K562 (cell line): ENCODE results near the gene OSCP1. TPM values are rescaled to one million over a fixed set of nuclear protein-coding genes. Genes with fewer than 3 reads are reported as not detected.

Experiments used
- BHLHE40 ChIP-seq: IDR thresholded peaks from 2 replicates; pipeline ENCODE4 v1.6.1; 2011; ENCODE audit warnings: low read length, improper control_type of control experiment
- CBX2 ChIP-seq: fragments of 200-600 bp; sonication (generic); IDR thresholded peaks from one replicate; pipeline ENCODE4 v1.6.1; 2012; ENCODE audit warnings: mild to moderate bottlenecking, low read length, inconsistent platforms; ENCODE audit not compliant: insufficient read depth, poor library complexity, severe bottlenecking
- CHD2 ChIP-seq: IDR thresholded peaks from 2 replicates; pipeline ENCODE4 v1.6.1; 2011; ENCODE audit warnings: low read depth, low read length
- HBP1 ChIP-seq: fragments of 450-650 bp; formaldehyde crosslinking; IDR thresholded peaks from 2 replicates; pipeline ENCODE4 v1.4.0; 2022; ENCODE audit warnings: missing genetic modification characterization
- HDGF ChIP-seq: fragments of 450-650 bp; IDR thresholded peaks from 2 replicates; pipeline ENCODE4 v1.6.1; 2016
- MYNN ChIP-seq, 2 experiments: sonication (generic); formaldehyde crosslinking in 1 of 2; IDR thresholded peaks; 2 replicates each; pipeline versions ENCODE4 v1.5.0 to v1.6.1; 2016 to 2020; ENCODE audit warnings: antibody characterized with exemption in 1 of 2, missing genetic modification reagents in 1 of 2
- NCOR1 ChIP-seq: fragments of 450-650 bp; IDR thresholded peaks from 2 replicates; pipeline ENCODE4 v1.6.1; 2016; ENCODE audit warnings: mild to moderate bottlenecking, moderate library complexity
- PYGO2 ChIP-seq: fragments of 450-650 bp; IDR thresholded peaks from 2 replicates; pipeline ENCODE4 v1.6.1; 2016; ENCODE audit warnings: mild to moderate bottlenecking, missing genetic modification characterization, moderate library complexity, missing compliant biosample characterization
- RCOR1 ChIP-seq, 2 experiments: IDR thresholded peaks; 2 replicates each; pipeline ENCODE4 v1.6.1; 2012; ENCODE audit warnings: low read depth in 2 of 2, low read length in 2 of 2, borderline replicate concordance in 1 of 2, improper control_type of control experiment in 1 of 2
- SMARCA5 ChIP-seq: fragments of 450-650 bp; IDR thresholded peaks from 2 replicates; pipeline ENCODE4 v1.6.1; 2016
- ZBTB26 ChIP-seq: fragments of 450-650 bp; formaldehyde crosslinking; IDR thresholded peaks from 2 replicates; pipeline ENCODE4 v1.4.0; 2022; ENCODE audit warnings: missing genetic modification characterization
- ZKSCAN8 ChIP-seq: fragments of 200-800 bp; sonication (Bioruptor generic); IDR thresholded peaks from 2 replicates; pipeline ENCODE4 v1.6.1; 2016; ENCODE audit warnings: missing genetic modification characterization, missing compliant biosample characterization
- ZNF592 ChIP-seq: fragments of 450-650 bp; IDR thresholded peaks from 2 replicates; pipeline ENCODE4 v1.6.1; 2017; ENCODE audit warnings: antibody characterized with exemption, mild to moderate bottlenecking
- polyA plus RNA-seq, 8 experiments: library from polyadenylated mRNA; depleted of rRNA in 4 of 8; stranded (reverse) in 5 of 8; unstranded in 3 of 8; fragments of >200 nt; fragmentation: Nextera tagmentation in 2 of 8; fragmentation: Illumina TruSeq in 1 of 8; extraction: Ambion mirVana in 2 of 8; extraction: Trizol in 1 of 8; gene quantifications; 2 replicates each; pipeline versions ENCODE4 v1.2.1 to v1.2.3, GENCODE V29; 2011 to 2014; ENCODE audit warnings: inconsistent platforms in 1 of 8, missing spikeins in 1 of 8
- total RNA-seq, 7 experiments: library from RNA; depleted of rRNA in 6 of 7; stranded (reverse); fragments of >200 nt in 6 of 7; fragmentation: Illumina TruSeq in 2 of 7; extraction: Trizol in 2 of 7; gene quantifications; 2 replicates each; pipeline versions ENCODE4 v1.2.1 to v1.2.3, GENCODE V29; 2011 to 2021; ENCODE audit warnings: low replicate concordance in 1 of 7
- TF ChIP-seq, protein P1 (sequence below): sonication (generic); formaldehyde crosslinking; IDR thresholded peaks from 2 replicates; pipeline ENCODE4 v1.8.0; 2022; ENCODE audit warnings: mild to moderate bottlenecking, missing genetic modification reagents
- TF ChIP-seq, protein P2 (sequence below): fragments of 450-650 bp; IDR thresholded peaks from 2 replicates; pipeline ENCODE4 v1.6.1; 2016; ENCODE audit warnings: antibody characterized with exemption

Gene OSCP1
- total and polyA plus RNA-seq, 9 of the 15 experiments (the other 6 are each of a cell fraction or from before 2014, with no cell fraction given): 0.15 to 0.40 (median 0.33) TPM; not detected in 5

- no peak for TF ChIP-seq PYGO2
- peak in 1 of 2 experiments; percentile 82; a peak in 2 of 4 replicates for TF ChIP-seq RCOR1 (IDR thresholded peaks at IDR 0.05; ENCODE audit: borderline replicate concordance in 1 of 2, low read depth in 2 of 2, low read length in 2 of 2)
- peak; percentile 88; the same call in 1 of the 2 replicates for TF ChIP-seq ZBTB26 (CRISPR knock-in tag)
- TF ChIP-seq CHD2: no peak
- TF ChIP-seq SMARCA5: peak; percentile 71
- TF ChIP-seq MYNN (IDR thresholded peaks at IDR 0.05): peak; percentile 67; the same call in 1 of the 2 replicates
- TF ChIP-seq MYNN (CRISPR knock-in tag; IDR thresholded peaks at IDR 0.05): no peak
- TF ChIP-seq, protein P1, sequence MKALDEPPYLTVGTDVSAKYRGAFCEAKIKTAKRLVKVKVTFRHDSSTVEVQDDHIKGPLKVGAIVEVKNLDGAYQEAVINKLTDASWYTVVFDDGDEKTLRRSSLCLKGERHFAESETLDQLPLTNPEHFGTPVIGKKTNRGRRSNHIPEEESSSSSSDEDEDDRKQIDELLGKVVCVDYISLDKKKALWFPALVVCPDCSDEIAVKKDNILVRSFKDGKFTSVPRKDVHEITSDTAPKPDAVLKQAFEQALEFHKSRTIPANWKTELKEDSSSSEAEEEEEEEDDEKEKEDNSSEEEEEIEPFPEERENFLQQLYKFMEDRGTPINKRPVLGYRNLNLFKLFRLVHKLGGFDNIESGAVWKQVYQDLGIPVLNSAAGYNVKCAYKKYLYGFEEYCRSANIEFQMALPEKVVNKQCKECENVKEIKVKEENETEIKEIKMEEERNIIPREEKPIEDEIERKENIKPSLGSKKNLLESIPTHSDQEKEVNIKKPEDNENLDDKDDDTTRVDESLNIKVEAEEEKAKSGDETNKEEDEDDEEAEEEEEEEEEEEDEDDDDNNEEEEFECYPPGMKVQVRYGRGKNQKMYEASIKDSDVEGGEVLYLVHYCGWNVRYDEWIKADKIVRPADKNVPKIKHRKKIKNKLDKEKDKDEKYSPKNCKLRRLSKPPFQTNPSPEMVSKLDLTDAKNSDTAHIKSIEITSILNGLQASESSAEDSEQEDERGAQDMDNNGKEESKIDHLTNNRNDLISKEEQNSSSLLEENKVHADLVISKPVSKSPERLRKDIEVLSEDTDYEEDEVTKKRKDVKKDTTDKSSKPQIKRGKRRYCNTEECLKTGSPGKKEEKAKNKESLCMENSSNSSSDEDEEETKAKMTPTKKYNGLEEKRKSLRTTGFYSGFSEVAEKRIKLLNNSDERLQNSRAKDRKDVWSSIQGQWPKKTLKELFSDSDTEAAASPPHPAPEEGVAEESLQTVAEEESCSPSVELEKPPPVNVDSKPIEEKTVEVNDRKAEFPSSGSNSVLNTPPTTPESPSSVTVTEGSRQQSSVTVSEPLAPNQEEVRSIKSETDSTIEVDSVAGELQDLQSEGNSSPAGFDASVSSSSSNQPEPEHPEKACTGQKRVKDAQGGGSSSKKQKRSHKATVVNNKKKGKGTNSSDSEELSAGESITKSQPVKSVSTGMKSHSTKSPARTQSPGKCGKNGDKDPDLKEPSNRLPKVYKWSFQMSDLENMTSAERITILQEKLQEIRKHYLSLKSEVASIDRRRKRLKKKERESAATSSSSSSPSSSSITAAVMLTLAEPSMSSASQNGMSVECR (CRISPR knock-in tag): no peak
- no peak for TF ChIP-seq CBX2
- TF ChIP-seq ZNF592: no peak
- peak; percentile 94; the same call in 1 of the 2 replicates for TF ChIP-seq HBP1 (CRISPR knock-in tag)
- peak; percentile 64; the same call in 1 of the 2 replicates for TF ChIP-seq BHLHE40
- no peak for TF ChIP-seq NCOR1
- TF ChIP-seq ZKSCAN8 (CRISPR knock-in tag): no peak
- TF ChIP-seq, protein P2, sequence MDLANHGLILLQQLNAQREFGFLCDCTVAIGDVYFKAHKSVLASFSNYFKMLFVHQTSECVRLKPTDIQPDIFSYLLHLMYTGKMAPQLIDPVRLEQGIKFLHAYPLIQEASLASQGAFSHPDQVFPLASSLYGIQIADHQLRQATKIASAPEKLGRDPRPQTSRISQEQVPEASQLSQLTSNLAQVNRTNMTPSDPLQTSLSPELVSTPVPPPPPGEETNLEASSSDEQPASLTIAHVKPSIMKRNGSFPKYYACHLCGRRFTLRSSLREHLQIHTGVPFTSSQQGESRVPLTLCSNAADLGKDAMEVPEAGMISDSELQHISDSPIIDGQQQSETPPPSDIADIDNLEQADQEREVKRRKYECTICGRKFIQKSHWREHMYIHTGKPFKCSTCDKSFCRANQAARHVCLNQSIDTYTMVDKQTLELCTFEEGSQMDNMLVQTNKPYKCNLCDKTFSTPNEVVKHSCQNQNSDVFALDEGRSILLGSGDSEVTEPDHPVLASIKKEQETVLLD: no peak
- TF ChIP-seq HDGF: peak; percentile 98
Observed at GRCh38 chr1:36420836-36421317, 29.4 kb downstream of the OSCP1 start (continued).
